OCI-LY7 (cell line): Measurements from ENCODE around the gene CAMK2N2. TPM values are rescaled to one million over a fixed set of nuclear protein-coding genes. Genes with fewer than 3 reads are reported as not detected.
A peak's percentile ranks its signal among the peaks of the same experiment; 100 is the strongest.

Source experiments
- BruUV-seq: library from RNA; stranded (reverse); fragments of 400-500 nt; replicated peaks from 2 replicates; lab custom pipeline; 2021; lab: Mats Ljungman, UMichigan
- CTCF ChIA-PET: fragments of 300-600 bp; sonication (Branson Sonifier 250); formaldehyde crosslinking; loops from one replicate; lab custom pipeline; 2022; ENCODE audit warnings: antibody characterized with exemption; ENCODE audit not compliant: unreplicated experiment; lab: Charles Lee
- POLR2A ChIA-PET: fragments of 300-600 bp; sonication (Branson Sonifier 250); formaldehyde crosslinking; loops from one replicate; lab custom pipeline; 2022; ENCODE audit warnings: antibody characterized with exemption; lab: Charles Lee
- DNase-seq: peaks from one replicate; pipeline ENCODE4 v3.0.0-alpha.2; 2015; ENCODE audit warnings: low spot score
- H2AFZ ChIP-seq: fragments of 200-600 bp; sonication (generic), shearing (Covaris generic); 2 replicates; pipeline ENCODE4 v1.6.1; 2014; ENCODE audit warnings: mild to moderate bottlenecking, antibody characterized with exemption, low read length, moderate library complexity
- H3K27ac ChIP-seq: fragments of 200-600 bp; sonication (generic); 2 replicates; pipeline ENCODE4 v1.5.1; 2014; ENCODE audit warnings: mixed run types, low read depth, mild to moderate bottlenecking, moderate library complexity, low read length, inconsistent platforms; ENCODE audit not compliant: poor library complexity, severe bottlenecking
- H3K36me3 ChIP-seq: fragments of 200-600 bp; sonication (generic); 2 replicates; pipeline ENCODE4 v1.6.1; 2014; ENCODE audit warnings: mild to moderate bottlenecking, antibody characterized with exemption, low read length, moderate library complexity, mixed read lengths; ENCODE audit not compliant: insufficient read depth
- H3K4me1 ChIP-seq: fragments of 200-600 bp; sonication (generic); 2 replicates; pipeline ENCODE4 v1.5.1; 2014; ENCODE audit warnings: mild to moderate bottlenecking, low read length; ENCODE audit not compliant: insufficient read depth, poor library complexity, severe bottlenecking
- H3K4me2 ChIP-seq: fragments of 200-600 bp; sonication (generic); 2 replicates; pipeline ENCODE4 v1.6.1; 2014; ENCODE audit warnings: mild to moderate bottlenecking, low read length
- H3K4me3 ChIP-seq: fragments of 200-600 bp; sonication (generic); 2 replicates; pipeline ENCODE4 v1.5.1; 2014; ENCODE audit warnings: mild to moderate bottlenecking, low read depth, low read length; ENCODE audit not compliant: poor library complexity, severe bottlenecking
- H3K79me2 ChIP-seq: fragments of 200-600 bp; sonication (generic); 2 replicates; pipeline ENCODE4 v1.6.1; 2016; ENCODE audit warnings: low read depth, mild to moderate bottlenecking, low read length, moderate library complexity, mixed read lengths; ENCODE audit not compliant: insufficient read depth
- H3K9me2 ChIP-seq: fragments of 200-600 bp; sonication (generic); 2 replicates; pipeline ENCODE4 v1.6.1; 2016; ENCODE audit warnings: mild to moderate bottlenecking, low read length, mixed read lengths; ENCODE audit not compliant: insufficient read depth
- H3K9me3 ChIP-seq: fragments of 200-600 bp; sonication (generic); 2 replicates; pipeline ENCODE4 v1.6.1; 2014; ENCODE audit warnings: mild to moderate bottlenecking, mixed run types, low read length, mixed read lengths
- H4K20me1 ChIP-seq: fragments of 200-600 bp; sonication (generic); 2 replicates; pipeline ENCODE4 v1.6.1; 2014; ENCODE audit warnings: mild to moderate bottlenecking, antibody characterized with exemption, low read length, moderate library complexity, mixed read lengths; ENCODE audit not compliant: insufficient read depth
- EZH2phosphoT487 ChIP-seq: fragments of 200-600 bp; sonication (generic); IDR thresholded peaks from 2 replicates; pipeline ENCODE4 v1.6.1; 2018; ENCODE audit warnings: low read depth, borderline replicate concordance, mild to moderate bottlenecking, mixed run types, antibody characterized with exemption, low read length, moderate library complexity, mixed read lengths
- intact Hi-C: fragments of 100-400 bp; cut with micrococcal nuclease; formaldehyde crosslinking; loops from one replicate; pipeline ENCODE4 v1.10.0; 2022; ENCODE audit not compliant: unreplicated experiment
- total RNA-seq, 2 experiments: library from RNA; depleted of rRNA in 1 of 2; stranded (reverse); fragments of >200 nt in 1 of 2; shearing (Covaris generic) in 1 of 2; gene quantifications; 2 replicates each; pipeline ENCODE4 v1.2.3, GENCODE V29; 2014 to 2022
- TF ChIP-seq, protein P1 (sequence below): fragments of 200-600 bp; sonication (generic); conservative IDR thresholded peaks from 2 replicates; pipeline ENCODE4 v1.5.1; 2014; ENCODE audit warnings: mild to moderate bottlenecking, antibody characterized with exemption, low read length, moderate library complexity, mixed read lengths

The CAMK2N2 gene
- total RNA-seq, 2 experiments from 2014 or later = not detected

GRCh38 chr3:184238246-184238818, 23.0 kb downstream of the CAMK2N2 start:
- no peaks in the 10 kb centered on the region for H3K79me2 ChIP-seq
- no peak overlapping the region for H3K27ac ChIP-seq
- no peaks in the 10 kb centered on the region for H3K9me3 ChIP-seq
- H3K4me2 ChIP-seq = no peak overlapping the region
- TF ChIP-seq, protein P1, sequence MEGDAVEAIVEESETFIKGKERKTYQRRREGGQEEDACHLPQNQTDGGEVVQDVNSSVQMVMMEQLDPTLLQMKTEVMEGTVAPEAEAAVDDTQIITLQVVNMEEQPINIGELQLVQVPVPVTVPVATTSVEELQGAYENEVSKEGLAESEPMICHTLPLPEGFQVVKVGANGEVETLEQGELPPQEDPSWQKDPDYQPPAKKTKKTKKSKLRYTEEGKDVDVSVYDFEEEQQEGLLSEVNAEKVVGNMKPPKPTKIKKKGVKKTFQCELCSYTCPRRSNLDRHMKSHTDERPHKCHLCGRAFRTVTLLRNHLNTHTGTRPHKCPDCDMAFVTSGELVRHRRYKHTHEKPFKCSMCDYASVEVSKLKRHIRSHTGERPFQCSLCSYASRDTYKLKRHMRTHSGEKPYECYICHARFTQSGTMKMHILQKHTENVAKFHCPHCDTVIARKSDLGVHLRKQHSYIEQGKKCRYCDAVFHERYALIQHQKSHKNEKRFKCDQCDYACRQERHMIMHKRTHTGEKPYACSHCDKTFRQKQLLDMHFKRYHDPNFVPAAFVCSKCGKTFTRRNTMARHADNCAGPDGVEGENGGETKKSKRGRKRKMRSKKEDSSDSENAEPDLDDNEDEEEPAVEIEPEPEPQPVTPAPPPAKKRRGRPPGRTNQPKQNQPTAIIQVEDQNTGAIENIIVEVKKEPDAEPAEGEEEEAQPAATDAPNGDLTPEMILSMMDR = no peak
- no peak for TF ChIP-seq EZH2phosphoT487
- CTCF ChIA-PET = interaction anchor here (0.9 kb wide), 1 partner anchor 93 kb away, joined by 3 read pairs; no protein-coding TSS in a partner anchor
- H2AFZ ChIP-seq = no peak overlapping the region
- peaks cover 7% of the 10 kb centered on the region for H3K4me1 ChIP-seq
- intact Hi-C loops = no loop called here
- DNase-seq = no peak
- H4K20me1 ChIP-seq = no peaks in the 10 kb centered on the region; the same call in 1 of the 2 replicates
- BruUV-seq = no TSS peak
- H3K9me2 ChIP-seq = no peaks in the 10 kb centered on the region
- peaks cover 18% of the 10 kb centered on the region for H3K36me3 ChIP-seq
- H3K4me3 ChIP-seq = no peak overlapping the region
- POLR2A ChIA-PET = no interaction called here

DNA sequence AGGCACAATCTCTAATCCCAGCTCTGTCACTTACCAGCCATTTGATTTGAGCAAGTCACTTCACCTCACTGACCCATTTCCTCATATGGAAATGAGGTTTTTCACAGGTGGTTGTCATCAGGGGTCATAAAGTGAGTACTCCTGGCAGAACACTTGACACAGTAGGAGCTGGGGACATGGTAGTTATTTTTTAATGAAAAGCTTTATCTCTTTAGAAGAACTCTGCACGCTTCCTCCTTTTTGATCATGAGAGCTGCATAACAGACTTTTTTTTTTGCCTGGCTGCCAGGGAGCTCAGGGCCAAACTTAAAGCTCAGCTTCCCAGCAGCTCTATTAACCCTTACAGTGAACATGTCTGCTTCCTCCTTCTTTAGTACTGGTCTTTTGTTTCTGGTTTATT, 23.5 kb downstream of the CAMK2N2 start:
- BruUV-seq = no TSS peak
- Histone ChIP-seq H2AFZ (no peak overlapping the region), H3K4me3 (no peak overlapping the region), H3K9me2 (no peaks in the 10 kb centered on the region), H3K4me2 (no peak overlapping the region), H3K79me2 (no peaks in the 10 kb centered on the region), H4K20me1 (no peaks in the 10 kb centered on the region; the same call in 1 of the 2 replicates), H3K36me3 (peaks cover 13% of the 10 kb centered on the region; the same call in 1 of the 2 replicates), H3K9me3 (no peaks in the 10 kb centered on the region), H3K27ac (no peak overlapping the region), H3K4me1 (peaks cover 7% of the 10 kb centered on the region)
- peak; percentile 20 for DNase-seq
- intact Hi-C loops = no loop called here
- no peak for TF ChIP-seq EZH2phosphoT487
- TF ChIP-seq, protein P1 = no peak
- CTCF ChIA-PET = interaction anchor here (0.9 kb wide), 1 partner anchor 92 kb away, joined by 3 read pairs; no protein-coding TSS in a partner anchor
- POLR2A ChIA-PET = no interaction called here

DNA sequence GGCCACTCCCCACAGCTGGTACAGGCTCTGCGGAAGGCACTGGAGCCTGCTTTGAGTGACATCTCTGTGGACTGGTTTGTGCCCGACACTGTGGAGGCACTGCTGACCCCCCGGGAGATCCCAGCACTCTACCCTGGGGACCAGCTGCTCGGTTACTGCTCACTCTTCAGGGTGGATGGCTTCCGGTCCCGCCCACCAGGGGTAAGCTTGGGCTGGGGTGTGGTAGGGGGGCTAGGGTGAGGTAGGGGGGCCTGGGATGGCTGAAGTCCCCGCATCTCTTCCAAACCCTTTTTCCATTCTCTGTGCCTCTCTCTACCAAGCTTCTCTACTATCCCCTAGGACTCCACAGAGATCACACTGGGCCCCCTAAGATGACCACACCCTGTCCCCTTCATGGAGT, 24.1 kb downstream of the CAMK2N2 start:
- ChIA-PET POLR2A (interaction anchor here (1.0 kb wide), 1 partner anchor 66 kb away, joined by 3 read pairs; no protein-coding TSS in a partner anchor), CTCF (interaction anchor here (0.6 kb wide), 1 partner anchor 29 kb away, joined by 3 read pairs; no protein-coding TSS in a partner anchor)
- no peak for DNase-seq
- Histone ChIP-seq H3K27ac (no peak overlapping the region), H3K4me1 (peaks cover 7% of the 10 kb centered on the region), H3K9me3 (no peaks in the 10 kb centered on the region), H3K4me3 (no peak overlapping the region), H3K4me2 (no peak overlapping the region), H3K79me2 (no peaks in the 10 kb centered on the region), H3K36me3 (peaks cover 7% of the 10 kb centered on the region; the same call in 1 of the 2 replicates), H3K9me2 (no peaks in the 10 kb centered on the region), H2AFZ (no peak overlapping the region), H4K20me1 (no peaks in the 10 kb centered on the region; the same call in 1 of the 2 replicates)
- no TSS peak for BruUV-seq
- TF ChIP-seq EZH2phosphoT487 = no peak
- TF ChIP-seq, protein P1 = no peak
- intact Hi-C loops = no loop called here
